ENCODE measurements around the gene UBE2G2.

DNA sequence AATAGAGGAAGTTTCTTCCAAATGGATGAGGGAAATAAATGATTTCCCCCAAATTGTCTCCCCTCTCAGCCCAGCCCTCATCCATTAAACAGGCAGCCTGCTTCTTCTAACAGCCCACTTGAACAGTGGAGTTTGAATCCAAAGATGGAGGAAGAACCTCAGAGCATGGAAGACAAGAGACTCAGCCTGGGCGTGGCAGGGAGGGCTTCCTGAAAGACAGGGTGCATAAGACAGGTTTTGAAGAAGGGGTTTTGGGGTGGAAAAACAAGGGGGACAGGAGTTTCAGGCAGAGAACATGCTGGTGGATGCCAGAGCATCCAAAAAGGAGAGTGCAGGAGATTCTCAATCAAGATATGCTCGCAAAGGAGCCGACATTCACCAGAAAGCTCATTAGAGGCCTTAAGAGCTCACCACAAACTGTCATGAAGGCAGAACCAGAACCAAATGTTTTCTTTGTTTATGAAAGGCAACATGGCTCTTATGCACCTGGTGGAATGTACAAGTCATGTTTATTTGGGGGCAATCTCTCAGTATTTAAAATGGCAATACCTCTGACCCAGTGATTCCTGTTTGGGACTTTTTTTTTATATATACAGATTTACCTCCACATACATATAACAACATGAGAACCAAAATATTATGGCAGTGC lies 63.8 kb downstream of the UBE2G2 start:
- TF ChIP-seq CTCF (IDR thresholded peaks at IDR 0.05) = no peak
- TF ChIP-seq POLR2AphosphoS5 (IDR thresholded peaks at IDR 0.05) = no peak
- TF ChIP-seq POLR2A (IDR thresholded peaks at IDR 0.05) = no peak
